MM.1S (cell line): Measurements from ENCODE around the gene PDSS2.

Experiments
- CTCF ChIP-seq: fragments of 300-600 bp; sonication (generic); IDR thresholded peaks from 2 replicates; pipeline ENCODE4 v1.5.1; 2016; ENCODE audit warnings: antibody characterized with exemption, low read length, mixed read lengths
- EZH2phosphoT487 ChIP-seq: fragments of 300-600 bp; sonication (generic); IDR thresholded peaks from 2 replicates; pipeline ENCODE4 v1.6.1; 2018; ENCODE audit warnings: antibody characterized with exemption, low read length

GRCh38 chr6:107144666-107145065 lies 314.7 kb downstream of the PDSS2 start:
- TF ChIP-seq EZH2phosphoT487 = no peak
- no peak for TF ChIP-seq CTCF
